GM04503 (cell line): Measurements from ENCODE around the gene ADGRG3.
"Not testable (repeated sequence)": the region's sequence is repeated elsewhere in the genome, so short reads cannot be mapped to it uniquely, and the experiment has no call there.

Experiments
- DNase-seq: peaks from one replicate; pipeline ENCODE4 v3.0.0-alpha.2; 2012; ENCODE audit warnings: low read depth

The ADGRG3 gene

DNA sequence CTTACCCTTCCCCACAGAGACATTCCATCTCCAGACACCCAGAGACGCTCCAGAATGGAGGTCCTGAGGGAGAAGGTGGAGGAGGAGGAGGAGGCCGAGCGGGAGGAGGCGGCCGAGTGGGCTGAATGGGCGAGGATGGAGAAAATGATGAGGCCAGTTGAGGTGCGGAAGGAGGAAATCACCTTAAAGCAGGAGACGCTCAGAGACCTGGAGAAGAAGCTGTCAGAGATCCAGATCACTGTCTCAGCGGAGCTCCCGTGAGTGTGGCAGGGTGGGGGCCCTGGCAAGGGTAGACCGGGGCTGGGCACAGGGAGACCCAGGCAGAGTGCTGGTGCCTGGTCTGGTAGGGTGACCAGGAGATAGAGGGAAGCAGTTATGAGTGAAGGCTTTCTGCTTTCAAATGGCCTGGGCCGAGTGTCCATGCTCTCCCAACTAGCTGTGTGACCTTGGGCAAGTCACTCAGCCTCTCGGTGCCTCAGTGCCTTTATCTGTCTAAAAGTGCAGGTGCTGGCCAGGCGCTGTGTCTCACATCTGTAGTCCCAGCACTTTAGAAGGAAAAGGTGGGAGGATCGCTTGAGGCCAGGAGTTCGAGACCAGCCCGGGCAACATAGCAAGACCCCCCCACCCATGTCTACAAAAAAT is 29.9 kb downstream of the ADGRG3 start:
- no peak for DNase-seq

DNA sequence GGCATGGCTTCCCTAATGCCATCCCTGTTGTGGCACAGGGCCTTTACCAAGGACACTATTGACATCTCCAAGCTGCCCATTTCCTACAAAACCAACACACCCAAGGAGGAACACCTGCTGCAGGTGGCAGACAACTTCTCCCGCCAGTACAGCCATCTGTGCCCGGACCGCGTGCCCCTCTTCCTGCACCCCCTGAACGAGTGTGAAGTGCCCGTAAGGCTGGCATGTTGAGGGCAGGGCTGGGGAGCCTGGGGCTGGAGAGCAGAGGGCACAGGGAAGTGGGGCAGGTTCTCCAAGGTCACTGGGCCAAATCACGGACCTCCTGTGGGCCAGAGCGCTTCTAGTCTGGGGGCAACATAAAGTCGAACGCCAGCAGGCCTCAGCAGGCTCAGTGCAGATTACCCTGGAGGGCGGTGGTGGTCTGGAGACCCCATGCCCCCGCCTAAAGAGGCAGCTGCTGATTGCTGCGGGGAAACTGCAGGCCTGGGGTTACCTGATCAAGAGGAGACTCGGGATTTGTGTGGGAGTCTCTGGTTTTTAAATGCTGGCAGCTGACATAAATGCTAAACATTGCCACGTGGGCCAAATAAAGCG is 30.8 kb downstream of the ADGRG3 start:
- DNase-seq, result no peak

DNA sequence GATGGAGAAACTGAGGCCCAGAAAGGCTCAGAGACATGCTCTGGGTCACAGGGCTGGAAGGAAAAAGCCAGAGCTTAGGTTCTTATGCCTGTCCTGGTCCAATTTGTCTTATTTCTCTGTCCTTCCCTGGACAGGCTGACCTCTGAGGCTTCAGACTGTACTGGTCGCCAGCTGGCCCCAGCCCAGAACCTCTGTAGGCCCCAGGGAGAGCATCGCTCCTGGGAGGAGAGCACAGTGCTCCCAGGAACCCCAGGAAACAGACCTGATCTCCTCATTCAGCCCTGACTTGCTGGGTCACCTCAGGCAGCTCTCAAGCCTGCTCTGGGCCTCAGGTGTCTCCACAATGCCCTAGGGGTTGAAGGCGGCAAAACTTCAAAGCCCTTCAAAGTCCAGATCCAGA is 31.4 kb downstream of the ADGRG3 start:
- no peak for DNase-seq

DNA sequence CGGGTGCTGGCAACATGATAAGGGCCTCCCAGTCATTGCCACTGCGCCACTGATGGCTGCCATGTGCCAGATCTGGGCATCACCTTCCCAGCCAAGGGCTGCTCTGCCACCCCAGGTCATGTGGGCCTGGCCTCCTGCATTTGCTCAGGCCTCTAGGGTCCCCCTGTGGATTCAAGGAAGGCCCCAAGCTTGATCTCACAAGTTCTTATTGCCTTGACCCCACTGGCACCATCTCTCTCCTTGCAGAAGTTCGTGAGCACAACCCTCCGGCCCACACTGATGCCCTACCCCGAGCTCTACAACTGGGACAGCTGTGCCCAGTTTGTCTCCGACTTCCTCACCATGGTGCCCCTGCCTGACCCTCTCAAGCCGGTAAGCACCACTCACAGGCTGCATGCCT is 31.8 kb downstream of the ADGRG3 start:
- no peak for DNase-seq

DNA sequence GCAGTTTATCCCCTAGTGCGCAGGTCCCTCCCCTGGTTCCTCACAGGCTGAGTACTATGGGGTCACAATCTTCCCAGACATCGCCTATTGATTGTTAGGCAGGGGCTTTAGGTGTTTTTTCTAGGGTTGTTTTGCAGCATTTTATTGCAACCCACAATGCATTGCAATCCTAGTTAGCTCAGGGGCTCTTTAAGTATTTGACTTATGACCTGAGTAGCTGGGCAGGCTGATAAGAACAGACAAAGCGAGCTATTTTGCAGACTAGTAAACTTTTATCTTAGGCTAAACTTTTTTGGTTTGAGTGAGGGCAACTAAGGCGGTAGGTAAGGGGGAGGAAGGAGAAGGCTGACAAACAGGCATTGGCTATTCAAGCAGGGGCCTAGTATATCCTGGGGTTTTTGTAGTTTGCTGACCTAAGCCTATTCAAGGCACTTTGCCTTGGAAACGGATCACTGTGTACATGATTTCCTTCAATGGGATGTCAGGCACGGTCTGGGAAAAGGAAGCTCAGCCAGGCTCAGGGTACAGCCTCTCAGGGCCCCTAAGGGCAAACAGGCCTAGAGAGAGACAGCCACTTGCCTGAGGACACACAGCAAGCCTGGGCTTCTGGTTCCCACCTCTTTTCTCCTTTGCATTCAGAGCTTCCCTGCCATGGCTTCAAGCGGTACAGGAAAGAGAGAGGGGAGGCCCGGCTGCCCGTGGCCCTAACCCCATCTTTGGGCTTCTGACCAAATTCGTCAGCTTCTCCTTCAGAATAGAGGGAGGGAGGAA is 32.9 kb downstream of the ADGRG3 start:
- no peak for DNase-seq

DNA sequence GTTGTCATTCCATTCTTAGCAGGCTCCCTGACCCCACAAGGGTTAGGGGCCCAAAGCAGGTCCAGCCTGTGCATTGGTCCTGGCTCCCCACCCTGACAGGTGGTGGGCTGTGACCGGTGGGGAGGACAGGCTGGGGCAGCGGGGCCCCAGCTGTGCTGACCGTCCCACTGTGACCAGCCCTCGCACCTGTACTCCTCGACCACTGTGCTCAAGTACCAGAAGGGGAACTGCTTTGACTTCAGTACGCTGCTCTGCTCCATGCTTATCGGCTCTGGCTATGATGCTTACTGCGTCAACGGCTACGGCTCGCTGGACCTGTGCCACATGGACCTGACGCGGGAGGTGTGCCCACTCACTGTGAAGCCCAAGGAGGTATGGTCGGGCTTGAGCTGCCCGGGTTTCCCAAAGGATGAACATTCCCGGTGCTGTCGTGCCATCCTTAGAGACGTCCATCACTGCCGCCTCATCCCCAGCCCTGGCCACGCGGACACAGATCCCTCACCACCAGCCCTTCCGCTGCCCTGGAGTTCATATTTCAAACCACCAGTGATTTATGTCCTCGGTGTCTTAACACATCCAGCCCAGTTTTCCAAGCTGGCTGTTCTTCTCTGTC is 33.8 kb downstream of the ADGRG3 start:
- no peak for DNase-seq

DNA sequence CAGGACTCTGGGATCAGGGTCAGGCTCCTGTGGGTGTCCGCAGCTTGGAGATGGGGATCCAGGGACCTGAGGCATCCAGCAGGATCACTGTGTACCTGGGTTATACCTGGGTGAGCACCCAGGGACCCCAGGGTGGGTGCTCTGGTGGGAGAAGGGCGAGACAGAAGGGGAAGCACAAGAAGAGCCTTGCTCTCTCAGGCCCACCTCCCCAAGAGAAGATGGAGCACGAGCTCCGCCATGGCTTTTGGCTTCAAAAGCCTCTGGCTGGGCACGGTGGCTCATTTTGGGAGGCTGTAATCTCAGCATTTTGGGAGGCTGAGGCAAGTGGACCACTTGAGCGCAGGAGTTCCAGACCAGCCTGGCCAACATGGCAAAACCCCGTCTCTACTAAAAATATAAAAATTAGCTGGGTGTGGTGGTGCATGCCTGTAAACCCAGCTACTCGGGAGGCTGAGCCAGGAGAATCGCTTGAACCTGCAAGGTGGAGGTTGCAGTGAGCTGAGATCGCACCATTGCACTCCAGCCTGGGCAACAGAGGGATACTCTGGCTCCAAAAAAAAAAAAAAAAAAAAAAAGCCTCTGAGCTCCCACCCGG is 35.4 kb downstream of the ADGRG3 start:
- no peak for DNase-seq

DNA sequence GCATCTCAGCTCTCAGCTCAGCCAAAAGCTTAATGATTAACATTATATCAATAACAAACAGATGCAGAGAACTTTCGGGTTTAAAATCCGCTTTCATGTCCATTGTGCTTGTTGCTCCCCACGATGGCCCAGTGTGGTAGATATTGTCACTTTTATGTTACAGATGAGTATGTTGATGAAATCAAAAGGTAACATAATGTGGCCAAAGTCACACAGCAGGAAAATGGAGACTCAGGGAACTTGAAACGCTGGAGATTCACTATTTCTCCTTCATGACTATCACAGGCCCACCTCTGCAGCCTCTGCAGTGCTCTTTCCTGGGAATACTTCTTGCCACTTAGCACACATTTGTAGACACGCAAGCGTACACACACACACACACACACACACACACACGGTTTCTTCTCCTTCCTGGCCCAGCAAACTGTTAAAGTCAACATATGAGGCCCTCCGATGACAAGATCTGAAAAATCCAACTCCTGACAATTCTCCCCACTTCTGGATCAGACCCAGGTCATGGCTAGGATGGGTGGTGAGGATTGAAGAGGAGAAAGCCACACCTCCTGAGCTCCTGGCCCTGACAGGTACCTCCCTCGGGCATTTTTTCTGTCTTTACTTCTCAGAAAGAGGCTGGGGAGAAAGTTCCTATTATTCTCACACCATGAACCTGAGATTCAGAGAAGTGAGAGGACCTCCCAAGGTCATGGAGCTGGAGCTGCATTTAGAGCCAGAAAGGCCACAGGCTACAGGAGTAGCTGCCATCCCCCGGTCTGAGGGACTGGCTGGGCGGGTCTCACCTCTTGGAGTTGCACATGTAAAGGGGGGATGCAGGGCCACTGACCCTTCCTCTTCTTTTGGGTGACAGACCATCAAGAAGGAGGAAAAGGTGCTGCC is 36.2 kb downstream of the ADGRG3 start:
- no peak for DNase-seq

DNA sequence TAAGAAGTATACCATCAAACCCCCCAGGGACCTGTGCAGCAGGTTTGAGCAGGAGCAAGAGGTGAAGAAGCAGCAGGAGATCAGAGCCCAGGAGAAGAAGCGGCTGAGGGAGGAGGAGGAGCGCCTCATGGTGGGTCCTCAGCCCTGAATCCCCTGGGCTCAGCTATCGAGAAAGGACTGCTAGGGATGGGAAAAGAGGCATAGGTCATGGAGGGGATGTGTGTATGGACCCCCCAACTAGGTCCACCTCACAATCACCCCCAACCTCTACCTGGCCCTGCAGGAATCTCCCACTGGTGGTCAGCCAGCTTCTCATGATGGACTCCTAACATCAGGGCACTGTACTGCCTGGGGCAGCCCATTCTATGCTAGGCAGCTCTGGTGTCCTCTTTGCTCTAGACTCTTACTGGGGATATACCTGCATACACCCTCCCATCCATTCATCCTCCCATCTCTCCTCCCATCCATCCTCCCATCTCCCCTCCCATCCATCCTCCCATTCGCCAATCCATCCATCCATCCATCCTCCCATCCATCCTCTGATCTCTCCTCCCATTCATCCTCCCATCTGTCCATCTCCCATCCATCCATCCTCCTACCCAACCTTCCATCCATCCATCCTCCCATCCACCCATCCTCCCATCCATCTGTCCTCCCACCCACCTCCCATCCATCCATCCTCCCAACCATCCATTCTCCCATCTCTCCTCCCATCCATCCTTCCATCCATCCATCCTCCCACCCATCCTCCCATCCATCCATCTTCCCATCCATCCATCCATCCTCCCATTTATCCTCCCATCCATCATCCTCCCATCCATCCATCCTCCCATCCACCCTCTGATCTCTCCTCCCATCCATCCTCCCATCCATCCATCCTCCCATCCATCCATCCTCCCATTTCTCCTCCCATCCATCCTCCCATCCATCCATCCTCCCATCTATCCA is 37.1 kb downstream of the ADGRG3 start:
- no peak for DNase-seq

DNA sequence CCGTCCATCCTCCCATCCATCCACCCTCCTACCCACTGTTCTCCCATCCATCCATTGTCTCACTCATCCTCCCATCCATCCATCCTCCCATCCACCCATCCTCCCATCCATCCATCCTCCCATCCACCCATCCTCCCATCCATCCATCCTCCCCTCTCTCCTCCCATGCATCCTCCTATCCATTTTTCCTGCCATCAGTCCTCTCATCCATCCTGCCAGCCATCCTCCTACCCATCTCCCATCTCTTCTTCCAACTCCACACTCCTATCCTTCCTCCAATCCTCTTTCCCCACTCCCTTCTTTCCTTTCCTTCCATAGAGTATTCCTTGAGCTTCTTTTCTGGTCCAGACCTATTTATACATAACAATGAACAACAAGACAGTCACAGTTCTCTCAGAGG is 38.6 kb downstream of the ADGRG3 start:
- DNase-seq, result no peak

DNA sequence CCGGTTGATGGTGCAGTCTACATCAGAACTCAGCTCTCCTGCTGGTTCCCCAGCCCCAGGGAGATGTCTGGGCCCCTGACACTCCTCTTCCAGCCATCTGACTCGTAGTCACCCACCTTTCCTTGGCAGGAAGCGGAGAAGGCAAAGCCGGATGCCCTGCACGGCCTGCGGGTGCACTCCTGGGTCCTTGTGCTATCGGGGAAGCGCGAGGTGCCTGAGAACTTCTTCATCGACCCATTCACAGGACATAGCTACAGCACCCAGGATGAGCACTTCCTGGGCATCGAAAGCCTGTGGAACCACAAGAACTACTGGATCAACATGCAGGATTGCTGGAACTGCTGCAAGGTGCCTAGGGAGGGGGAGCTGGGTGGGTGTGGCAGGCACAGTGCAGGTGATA is 39.2 kb downstream of the ADGRG3 start:
- DNase-seq, result no peak

DNA sequence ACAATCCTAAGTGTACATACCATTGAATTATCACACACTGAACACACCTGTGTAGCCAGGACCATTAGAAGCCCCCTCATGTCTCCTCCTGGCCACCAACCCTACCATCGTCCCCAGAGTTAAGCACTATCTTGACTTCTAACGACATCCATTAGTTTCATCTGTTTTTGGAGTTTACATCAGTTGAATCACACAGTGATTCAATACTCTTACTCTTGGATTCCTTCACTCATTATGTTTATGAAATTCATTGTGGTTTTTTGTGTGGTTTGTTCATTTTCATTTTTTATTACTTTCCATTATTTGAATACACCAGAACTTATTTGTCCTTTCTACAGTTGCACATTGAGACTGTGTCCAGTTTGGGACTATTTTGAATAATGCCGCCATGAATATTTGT is 40.1 kb downstream of the ADGRG3 start:
- no peak for DNase-seq

DNA sequence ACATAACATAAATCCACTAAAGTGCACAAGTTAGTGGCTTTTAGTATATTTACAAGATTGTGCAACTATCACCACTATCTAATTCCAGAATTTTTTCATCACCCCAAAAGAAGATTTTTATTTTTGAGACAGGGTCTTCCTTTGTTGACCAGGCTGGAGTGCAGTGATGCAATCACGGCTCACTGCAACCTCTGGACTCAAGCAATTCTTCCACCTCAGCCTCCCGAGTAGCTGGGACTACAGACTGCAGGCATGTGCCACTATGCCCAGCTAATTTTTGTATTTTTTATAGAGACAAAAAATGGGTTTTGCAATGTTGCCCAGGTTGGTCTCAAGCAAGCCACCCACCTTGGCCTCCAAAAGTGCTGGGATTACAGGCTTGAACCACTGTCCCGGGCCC is 41.6 kb downstream of the ADGRG3 start:
- no peak for DNase-seq

DNA sequence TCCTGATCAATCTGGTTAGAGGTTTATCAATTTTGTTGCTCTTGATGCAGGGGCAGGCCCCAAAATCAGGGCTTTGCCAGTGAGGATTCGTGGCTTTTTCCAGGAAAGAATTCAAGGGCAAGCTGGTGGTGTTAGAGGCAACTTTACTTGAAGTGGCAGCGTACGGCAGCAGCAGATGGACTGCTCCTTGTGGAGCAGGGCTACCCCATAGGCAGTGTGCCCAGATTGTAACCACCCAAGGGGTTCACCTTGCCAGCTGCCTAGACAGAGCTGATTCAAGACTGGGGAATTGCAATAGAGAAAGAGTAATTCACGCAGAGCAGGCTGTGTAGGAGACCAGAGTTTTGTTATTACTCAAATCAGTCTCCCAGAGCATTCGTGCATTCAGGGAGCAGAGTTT is 43.2 kb downstream of the ADGRG3 start:
- DNase-seq, result no peak

DNA sequence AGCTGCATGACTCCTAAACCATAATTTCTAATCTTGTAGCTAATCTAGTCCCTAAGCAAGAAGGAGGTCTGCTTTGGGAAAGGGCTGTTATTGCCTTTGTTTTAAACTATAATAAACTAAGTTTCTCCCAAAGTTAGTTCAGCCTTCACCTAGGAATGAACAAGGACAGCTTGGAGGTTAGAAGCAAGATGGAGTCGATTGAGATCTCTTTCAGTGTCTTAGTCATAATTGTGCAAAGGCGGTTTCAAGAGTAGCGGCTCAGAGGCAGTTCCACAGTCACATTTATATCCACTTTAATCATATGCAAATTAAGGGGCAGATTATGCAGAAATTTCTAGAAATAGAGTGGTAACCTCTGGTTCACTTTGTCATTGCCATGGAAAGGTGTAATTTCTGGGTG is 43.9 kb downstream of the ADGRG3 start:
- DNase-seq, result no peak

DNA sequence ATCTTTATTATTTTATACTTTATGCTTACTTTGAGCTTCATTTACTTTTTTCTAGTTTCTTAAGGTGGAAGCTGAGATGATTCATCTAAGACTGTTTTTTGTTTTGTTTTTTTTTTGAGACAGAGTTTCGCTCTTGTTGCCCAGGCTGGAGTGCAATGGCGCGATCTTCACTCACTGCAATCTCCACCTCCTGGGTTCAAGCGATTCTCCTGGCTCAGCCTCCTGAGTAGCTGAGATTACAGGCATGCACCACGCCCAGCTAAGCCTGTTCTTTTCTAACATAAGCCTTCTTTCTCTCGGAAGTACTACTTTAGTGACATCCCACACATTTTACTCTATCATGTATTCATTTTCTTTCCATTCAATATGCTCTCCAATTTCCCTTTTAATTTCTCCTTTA is 44.5 kb downstream of the ADGRG3 start:
- not testable (repeated sequence) for DNase-seq

DNA sequence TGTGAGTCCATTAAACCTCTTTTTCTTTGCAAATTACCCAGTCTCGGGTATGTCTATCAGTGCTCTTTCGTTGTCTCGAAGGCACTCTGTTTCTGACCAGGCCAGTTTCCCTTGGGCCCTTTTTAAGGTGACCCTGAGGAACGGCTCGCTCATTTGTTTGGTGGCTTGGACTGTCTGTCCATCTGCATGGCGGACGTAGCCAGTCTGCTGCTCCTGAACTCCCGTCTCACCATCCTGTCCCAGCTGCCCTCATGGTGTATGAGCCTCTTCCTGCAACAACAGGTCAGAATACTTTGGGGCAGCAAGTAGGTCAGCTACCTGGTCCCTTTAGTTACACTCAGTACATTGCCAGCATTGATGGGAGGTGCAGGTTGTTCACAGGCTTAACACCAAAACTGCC is 45.5 kb downstream of the ADGRG3 start:
- no peak for DNase-seq

DNA sequence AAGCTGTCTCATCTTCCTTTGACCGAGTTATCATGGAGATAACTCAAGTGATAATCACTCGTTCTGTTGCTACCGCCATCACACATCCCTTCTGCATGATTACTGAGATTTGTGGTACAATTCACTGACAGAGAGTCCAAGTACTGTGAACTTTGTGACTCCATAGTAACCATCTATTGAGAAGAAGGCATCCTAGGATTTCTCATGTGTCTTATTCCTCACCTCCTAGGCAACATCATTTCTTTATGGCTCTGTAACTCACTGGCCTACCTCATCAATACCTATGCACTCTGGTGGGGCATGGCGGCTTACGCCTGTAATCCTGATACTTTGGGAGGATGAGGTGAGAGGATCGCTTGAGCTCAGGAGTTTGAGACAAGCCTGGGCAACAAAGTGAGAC is 45.9 kb downstream of the ADGRG3 start:
- DNase-seq, result no peak

DNA sequence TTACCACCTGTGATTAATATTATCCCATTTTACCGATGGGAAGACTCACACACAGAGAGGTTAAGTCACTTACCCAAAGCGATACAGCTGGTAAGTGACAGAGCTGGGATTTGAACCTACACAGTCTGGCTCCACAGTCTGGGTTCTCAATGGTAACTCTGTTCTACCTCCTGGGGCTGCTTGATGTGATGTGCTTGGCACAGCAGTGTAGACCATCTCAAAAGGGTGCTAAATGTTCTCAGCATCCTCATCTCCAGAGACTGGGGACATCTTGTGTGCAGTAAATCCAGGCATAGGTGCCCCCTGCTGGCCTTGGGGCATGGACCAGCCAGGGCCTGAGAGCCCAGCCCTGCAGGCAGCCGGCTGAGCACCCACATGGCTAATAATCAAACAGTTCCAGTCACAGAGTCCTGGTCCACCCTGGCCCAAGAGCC is 52.1 kb downstream of the ADGRG3 start:
- peak; percentile 4 for DNase-seq
